ENCODE data around the gene TANGO2. TPM values are rescaled to one million over a fixed set of nuclear protein-coding genes. Genes with fewer than 3 reads are reported as not detected.

TANGO2 gene
- total and polyA plus RNA-seq, 10 of the 15 experiments (the other 5 are each of a cell fraction or from before 2014, with no cell fraction given): 4.0 to 24.8 (median 20.9) TPM

- TF ChIP-seq SKIL (IDR thresholded peaks at IDR 0.05; ENCODE audit: low read depth, poor library complexity, severe bottlenecking) (no peak), RUNX3 (IDR thresholded peaks at IDR 0.05; ENCODE audit: low read length) (no peak)
These were observed 4.8 kb upstream of the TANGO2 start (continued) for GRCh38 chr22:20015971-20016733.

GRCh38 chr22:20016734-20017621 is 3.9 kb upstream of the TANGO2 start, which contains the start of gene ARVCF:
Gene ARVCF (minus strand): TSS chr22:20016823. CDS start chr22:19990794, 26,029 bp downstream.
- WGBS (ENCODE audit: insufficient coverage, insufficient replicate concordance, low lambda C conversion rate, missing lambda C conversion rate): 3% methylated on average over 68 of the region's 79 CpGs
- TF ChIP-seq SMARCA5 (IDR thresholded peaks at IDR 0.05) (0 out of 2 replicates have a peak, but pooled peaks have one; percentile 21), LARP7 (IDR thresholded peaks at IDR 0.05) (no peak), SMC3 (IDR thresholded peaks at IDR 0.05; ENCODE audit: borderline replicate concordance, low read length) (no peak), CHD2 (IDR thresholded peaks at IDR 0.05; ENCODE audit: borderline replicate concordance, low read depth, low read length) (peak; percentile 93), PKNOX1 (IDR thresholded peaks at IDR 0.05) (peak; percentile 99), ZSCAN29 (IDR thresholded peaks at IDR 0.05) (peak; percentile 81; the same call in 1 of the 2 replicates), ZNF622 (IDR thresholded peaks at IDR 0.05) (no peak), PBX3 (IDR thresholded peaks at IDR 0.05; ENCODE audit: insufficient replicate concordance, low read depth, low read length) (peak; percentile 98), RCOR1 (conservative IDR thresholded peaks at IDR 0.05; ENCODE audit: low read depth, low read length) (no peak), IRF3 (IDR thresholded peaks at IDR 0.05) (peak; percentile 95), ZNF274 (IDR thresholded peaks at IDR 0.05; ENCODE audit: insufficient read depth, insufficient read length) (no peak), NFYB (IDR thresholded peaks at IDR 0.05; ENCODE audit: insufficient read depth, low read depth, low read length) (peak; percentile 99), FOS (IDR thresholded peaks at IDR 0.05; ENCODE audit: borderline replicate concordance, extremely low read depth, insufficient read length) (peak; percentile 96)

More at GRCh38 chr22:20016734-20017621, 3.9 kb upstream of the TANGO2 start, which contains the start of gene ARVCF:
- Histone ChIP-seq H3K4me3 (peak within 1 kb of the TSS; percentile 62; the same call in 1 of the 2 replicates), H3K9me3 (replicated peaks; ENCODE audit: control insufficient read depth, insufficient read depth, low read length) (no peaks in the 10 kb centered on the region), H3K4me2 (ENCODE audit: control insufficient read depth, insufficient read depth) (peak within 1 kb of the TSS; percentile 95), H3K36me3 (ENCODE audit: control insufficient read depth in 2 of 2, insufficient read depth in 2 of 2, low read length in 1 of 2) (no peaks in the 10 kb centered on the region), H3K27ac (ENCODE audit: control insufficient read depth, insufficient read depth) (no peak within 1 kb of the TSS), H3K9ac (ENCODE audit: control insufficient read depth, insufficient read depth, low read length) (no peak within 1 kb of the TSS), H3K4me1 (ENCODE audit: control insufficient read depth, insufficient read depth, low read length) (no peaks in the 10 kb centered on the region; the same call in 1 of the 2 replicates), H3K27me3 (replicated peaks in 1 of 2; ENCODE audit: control insufficient read depth in 2 of 2, insufficient read depth in 2 of 2, low read length in 1 of 2) (peaks cover 8 to 12% of the 10 kb centered on the region in 2 experiments; a peak in 3 of 4 replicates), H3K79me2 (ENCODE audit: control insufficient read depth, insufficient read depth, low read length) (peaks cover 10% of the 10 kb centered on the region), H4K20me1 (ENCODE audit: control insufficient read depth, insufficient read depth) (no peaks in the 10 kb centered on the region), H2AFZ (ENCODE audit: control insufficient read depth, low read depth, low read length) (peak within 1 kb of the TSS; percentile 82)
- in situ Hi-C loops (cut with MboI): no loop called here
- ATAC-seq: peak; percentile 77
- SMC1A ChIA-PET (ENCODE audit: uncharacterized antibody, unreplicated experiment): no interaction called here
- DNase-seq (ENCODE audit: low read depth, low spot score): no peak
- no TSS peak for BruUV-seq (replicated peaks)
- POLR2A ChIA-PET: no interaction called here
- RAD21 ChIA-PET (ENCODE audit: unreplicated experiment): no interaction called here
- peak; percentile 56 for FAIRE-seq
- CTCF ChIA-PET: no interaction called here
- intact Hi-C loops (cut with micrococcal nuclease; ENCODE audit: unreplicated experiment): no loop called here
